Measurements from ENCODE around the gene GRWD1. TPM values are rescaled to one million over a fixed set of nuclear protein-coding genes. Genes with fewer than 3 reads are reported as not detected.

GRWD1 gene
- total RNA-seq, 4 donors from 2014 or later, result 27.8 to 36.0 (median 31.2) TPM

DNA sequence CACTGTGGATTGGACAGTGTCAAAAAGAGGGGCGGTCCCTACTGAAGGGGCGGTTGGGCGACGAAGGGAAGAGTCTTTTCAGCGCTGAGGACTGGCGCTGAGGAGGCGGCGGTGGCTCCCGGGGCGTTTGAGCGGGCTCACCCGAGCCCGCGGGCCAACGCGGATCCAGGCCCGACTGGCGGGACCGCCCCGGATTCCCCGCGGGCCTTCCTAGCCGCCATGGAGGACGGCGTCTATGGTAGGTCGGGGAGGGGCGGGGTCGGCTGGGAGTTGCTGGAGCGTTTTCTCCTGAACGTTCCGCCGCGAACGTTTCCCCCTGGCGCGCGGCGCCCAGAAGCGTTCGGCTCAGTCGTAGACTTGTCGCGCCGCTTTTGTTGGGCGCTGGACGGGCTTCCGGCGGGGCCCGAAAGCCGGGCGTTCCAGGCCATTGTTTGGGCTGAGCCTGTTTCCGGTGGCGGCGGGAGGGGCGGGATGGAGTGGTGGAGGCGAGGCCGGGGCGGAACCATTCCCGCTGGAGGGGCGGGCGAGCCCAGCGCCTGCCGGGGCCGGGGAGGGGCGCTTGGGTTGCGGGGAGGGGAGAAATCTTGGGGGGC, 23.6 kb downstream of the GRWD1 start, which contains the start of gene CYTH2:
TSS of gene CYTH2 (plus strand) at position 81 of the 593 bp plus-strand sequence. CDS start at position 220, 139 bp downstream.
- intact Hi-C loops (cut with DNase I; ENCODE audit: low total_unique reads) (loop anchor here (1.0 to 10.0 kb wide), 5 partner anchors 23 to 1125 kb away; partner anchors contain the start of genes GRWD1, KDELR1, PRR12 and TMEM143), in situ Hi-C loops (cut with MboI; ENCODE audit: low sequenced_read_pairs in 4 of 4) (no loop called here)
- Histone ChIP-seq H3K9me3 (no peaks in the 10 kb centered on the region), H3K4me3 (peak within 1 kb of the TSS; percentile 76 to 99 (median 90)), H3K4me1 (peaks cover 14 to 18% of the 10 kb centered on the region in 2 donors), H3K27ac (peak within 1 kb of the TSS; percentile 89 to 95 (median 94)), H3K36me3 (peaks cover 0 to 42% of the 10 kb centered on the region in 2 donors), H3K27me3 (no peaks in the 10 kb centered on the region)
- peak; percentile 41 to 42 for ATAC-seq
- TF ChIP-seq, protein P1, sequence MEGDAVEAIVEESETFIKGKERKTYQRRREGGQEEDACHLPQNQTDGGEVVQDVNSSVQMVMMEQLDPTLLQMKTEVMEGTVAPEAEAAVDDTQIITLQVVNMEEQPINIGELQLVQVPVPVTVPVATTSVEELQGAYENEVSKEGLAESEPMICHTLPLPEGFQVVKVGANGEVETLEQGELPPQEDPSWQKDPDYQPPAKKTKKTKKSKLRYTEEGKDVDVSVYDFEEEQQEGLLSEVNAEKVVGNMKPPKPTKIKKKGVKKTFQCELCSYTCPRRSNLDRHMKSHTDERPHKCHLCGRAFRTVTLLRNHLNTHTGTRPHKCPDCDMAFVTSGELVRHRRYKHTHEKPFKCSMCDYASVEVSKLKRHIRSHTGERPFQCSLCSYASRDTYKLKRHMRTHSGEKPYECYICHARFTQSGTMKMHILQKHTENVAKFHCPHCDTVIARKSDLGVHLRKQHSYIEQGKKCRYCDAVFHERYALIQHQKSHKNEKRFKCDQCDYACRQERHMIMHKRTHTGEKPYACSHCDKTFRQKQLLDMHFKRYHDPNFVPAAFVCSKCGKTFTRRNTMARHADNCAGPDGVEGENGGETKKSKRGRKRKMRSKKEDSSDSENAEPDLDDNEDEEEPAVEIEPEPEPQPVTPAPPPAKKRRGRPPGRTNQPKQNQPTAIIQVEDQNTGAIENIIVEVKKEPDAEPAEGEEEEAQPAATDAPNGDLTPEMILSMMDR (IDR thresholded peaks at IDR 0.05 in 4 of 5, conservative IDR thresholded peaks at IDR 0.05 in 1 of 5), result no peak
- TF ChIP-seq POLR2A (IDR thresholded peaks at IDR 0.05), result peak; percentile 85 to 90
- peak; percentile 65 to 68 for DNase-seq

DNA sequence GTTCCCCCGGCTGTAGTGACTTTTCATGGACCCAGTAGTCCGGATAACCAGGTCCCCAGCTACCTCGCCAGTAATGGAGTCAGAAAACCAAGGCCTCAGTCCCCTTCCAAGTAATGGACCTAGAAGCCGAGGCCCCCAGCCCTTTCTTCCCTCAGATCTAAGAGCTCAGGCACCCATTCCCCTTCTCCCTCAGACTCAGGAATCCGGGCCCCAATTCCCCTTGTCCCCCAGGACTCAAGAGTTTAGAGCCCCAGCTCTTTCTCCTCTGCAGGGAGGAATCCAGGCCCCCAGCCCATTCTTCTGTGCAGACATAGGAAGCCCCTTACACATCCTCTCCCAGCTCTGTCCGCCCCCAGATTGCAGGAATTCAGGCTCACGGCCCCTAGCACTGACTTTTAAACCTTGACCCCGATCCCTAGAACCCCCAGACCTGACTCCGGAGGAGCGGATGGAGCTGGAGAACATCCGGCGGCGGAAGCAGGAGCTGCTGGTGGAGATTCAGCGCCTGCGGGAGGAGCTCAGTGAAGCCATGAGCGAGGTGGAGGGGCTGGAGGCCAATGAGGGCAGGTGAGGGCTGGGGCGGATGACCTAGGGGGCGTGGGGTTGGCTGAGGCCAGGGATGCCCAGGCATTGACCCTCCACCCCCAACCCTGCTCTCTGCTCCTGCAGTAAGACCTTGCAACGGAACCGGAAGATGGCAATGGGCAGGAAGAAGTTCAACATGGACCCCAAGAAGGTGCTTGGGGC, 24.3 kb downstream of the GRWD1 start:
- Histone ChIP-seq H3K27ac (peak overlapping the region; percentile 89 to 95 (median 94)), H3K4me3 (peak overlapping the region; percentile 76 to 99 (median 90)), H3K36me3 (peaks cover 0 to 49% of the 10 kb centered on the region in 2 donors), H3K9me3 (no peaks in the 10 kb centered on the region), H3K27me3 (no peaks in the 10 kb centered on the region), H3K4me1 (peaks cover 14 to 18% of the 10 kb centered on the region in 2 donors)
- ATAC-seq (no peak), DNase-seq (no peak)
- in situ Hi-C loops (cut with MboI; ENCODE audit: low sequenced_read_pairs in 4 of 4), result no loop called here
- intact Hi-C loops (cut with DNase I; ENCODE audit: low total_unique reads), result loop anchor here (1.0 to 10.0 kb wide), 5 partner anchors 23 to 1125 kb away; partner anchors contain the start of genes GRWD1, KDELR1, PRR12 and TMEM143
- TF ChIP-seq, protein P1 (IDR thresholded peaks at IDR 0.05 in 4 of 5, conservative IDR thresholded peaks at IDR 0.05 in 1 of 5), result no peak
- no peak for TF ChIP-seq POLR2A (IDR thresholded peaks at IDR 0.05)

DNA sequence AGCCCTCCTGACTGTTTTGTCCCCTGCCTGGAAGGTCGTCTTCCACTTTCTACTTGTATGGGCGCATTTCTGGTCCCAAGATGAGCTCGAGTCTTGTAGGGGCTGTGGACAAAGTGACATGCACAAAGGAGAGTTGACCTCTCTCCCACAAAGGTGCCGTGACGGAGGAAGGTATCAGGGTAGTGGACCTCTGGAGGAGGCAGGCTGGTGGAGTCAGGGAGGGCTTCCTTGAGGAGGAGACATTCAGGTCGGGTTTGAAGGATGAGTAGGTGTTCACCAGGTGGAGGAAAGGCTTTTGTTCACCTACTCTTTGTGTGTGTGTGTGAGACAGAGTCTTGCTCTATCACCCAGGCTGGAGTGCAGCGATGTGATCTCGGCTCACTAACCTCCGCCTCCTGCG, 25.1 kb downstream of the GRWD1 start:
- Histone ChIP-seq H3K4me1 (peaks cover 14 to 18% of the 10 kb centered on the region in 2 donors), H3K27me3 (no peaks in the 10 kb centered on the region), H3K9me3 (no peaks in the 10 kb centered on the region), H3K27ac (no peak overlapping the region), H3K36me3 (peaks cover 0 to 56% of the 10 kb centered on the region in 2 donors), H3K4me3 (peak overlapping the region in 1 of 4 donors; percentile 96)
- TF ChIP-seq, protein P1 (IDR thresholded peaks at IDR 0.05 in 4 of 5, conservative IDR thresholded peaks at IDR 0.05 in 1 of 5), result no peak
- no peak for TF ChIP-seq POLR2A (IDR thresholded peaks at IDR 0.05)
- in situ Hi-C loops (cut with MboI; ENCODE audit: low sequenced_read_pairs in 4 of 4), result no loop called here
- DNase-seq (no peak), ATAC-seq (no peak)
- intact Hi-C loops (cut with DNase I; ENCODE audit: low total_unique reads), result no loop called here

DNA sequence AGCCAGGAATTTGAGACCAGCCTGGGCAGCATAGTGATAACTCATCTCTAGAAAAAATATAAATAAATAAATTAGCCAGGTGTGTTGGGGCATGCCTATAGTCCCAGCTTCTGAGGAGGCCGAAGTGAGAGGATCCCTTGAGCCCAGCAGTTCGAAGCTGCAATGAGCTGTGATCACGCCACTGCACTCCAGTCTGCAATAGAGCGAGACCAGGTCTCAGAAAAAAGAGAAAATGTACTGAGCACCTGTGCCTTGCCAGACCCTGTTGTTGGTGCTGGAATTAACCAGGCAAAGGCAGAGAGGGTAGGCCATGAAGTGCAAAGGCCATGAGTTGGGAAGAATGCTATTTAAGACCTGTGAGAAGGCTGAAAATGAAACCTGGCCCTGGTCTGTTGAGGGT, 26.1 kb downstream of the GRWD1 start:
- TF ChIP-seq, protein P1 (IDR thresholded peaks at IDR 0.05 in 4 of 5, conservative IDR thresholded peaks at IDR 0.05 in 1 of 5), result no peak
- TF ChIP-seq POLR2A (IDR thresholded peaks at IDR 0.05), result no peak
- ATAC-seq, result no peak
- Histone ChIP-seq H3K36me3 (peaks cover 0 to 63% of the 10 kb centered on the region in 2 donors), H3K4me1 (peaks cover 14 to 18% of the 10 kb centered on the region in 2 donors), H3K9me3 (no peaks in the 10 kb centered on the region), H3K4me3 (no peak overlapping the region), H3K27ac (no peak overlapping the region), H3K27me3 (no peaks in the 10 kb centered on the region)
- in situ Hi-C loops (cut with MboI; ENCODE audit: low sequenced_read_pairs in 4 of 4) (no loop called here), intact Hi-C loops (cut with DNase I; ENCODE audit: low total_unique reads) (no loop called here)
- no peak for DNase-seq

Measured in gastrocnemius medialis (tissue), 4 donors.